Inflammatory macrophage treated with lipopolysaccharide for 4 hours (primary cell): Measurements from ENCODE around the gene GOLGA3.
A peak's percentile ranks its signal among the peaks of the same experiment; 100 is the strongest.

Experiments
- DNase-seq: peaks from one replicate; pipeline ENCODE4 v3.0.0-alpha.2; 2020

GOLGA3 gene

GRCh38 chr12:132740313-132740646, 88.4 kb downstream of the GOLGA3 start:
- no peak for DNase-seq

- DNase-seq = no peak
Observed at GRCh38 chr12:132739600-132740312, 88.9 kb downstream of the GOLGA3 start.

- no peak for DNase-seq
Observed at GRCh38 chr12:132736913-132737312, 91.8 kb downstream of the GOLGA3 start.

- DNase-seq = no peak
Observed at GRCh38 chr12:132736378-132736777, 92.3 kb downstream of the GOLGA3 start.

- no peak for DNase-seq
Observed at GRCh38 chr12:132735496-132735895, 93.2 kb downstream of the GOLGA3 start.

GRCh38 chr12:132734206-132734605, 94.5 kb downstream of the GOLGA3 start:
- DNase-seq = no peak

- DNase-seq = no peak
Observed at GRCh38 chr12:132731574-132731973, 97.1 kb downstream of the GOLGA3 start.

GRCh38 chr12:132730353-132730752, 98.3 kb downstream of the GOLGA3 start:
- DNase-seq = no peak

- DNase-seq = no peak
Observed at GRCh38 chr12:132729541-132730320, 98.9 kb downstream of the GOLGA3 start.

- no peak for DNase-seq
Observed at GRCh38 chr12:132728502-132728901, 100.2 kb downstream of the GOLGA3 start.

- no peak for DNase-seq
Observed at GRCh38 chr12:132727091-132727794, 101.4 kb downstream of the GOLGA3 start.

GRCh38 chr12:132726386-132726785, 102.3 kb downstream of the GOLGA3 start:
- no peak for DNase-seq

GRCh38 chr12:132724506-132725241, 104.0 kb downstream of the GOLGA3 start:
- no peak for DNase-seq

GRCh38 chr12:132723764-132724140, 104.9 kb downstream of the GOLGA3 start:
- no peak for DNase-seq

- peak; percentile 17 for DNase-seq
Observed at GRCh38 chr12:132723015-132723763, 105.5 kb downstream of the GOLGA3 start.

GRCh38 chr12:132720606-132721345, 107.9 kb downstream of the GOLGA3 start:
- DNase-seq = no peak

- no peak for DNase-seq
Observed at GRCh38 chr12:132719954-132720324, 108.7 kb downstream of the GOLGA3 start.

- DNase-seq = no peak
Observed at GRCh38 chr12:132719141-132719953, 109.3 kb downstream of the GOLGA3 start.
